ENCODE data around the gene MYBPC1.
A peak's percentile ranks its signal among the peaks of the same experiment; 100 is the strongest.

Gene MYBPC1

DNA sequence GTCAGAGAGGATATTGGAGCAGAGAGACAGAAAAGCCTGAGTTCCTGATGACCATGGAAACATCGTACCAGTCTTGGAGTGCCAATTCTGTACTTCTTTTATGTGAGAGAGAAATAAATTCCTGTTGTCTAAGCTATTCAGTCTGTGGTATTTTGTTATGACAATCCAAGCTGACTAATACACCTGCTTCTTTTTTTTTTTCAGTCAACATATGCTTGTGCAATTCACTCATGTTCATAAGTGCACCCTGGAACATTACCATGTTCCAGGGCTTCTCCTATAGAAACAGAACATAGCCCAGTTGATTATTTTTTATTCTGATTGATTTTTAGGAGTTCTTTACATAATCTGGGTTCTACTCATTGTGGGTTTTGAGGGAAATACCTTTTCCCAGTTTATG, 100.9 kb downstream of the MYBPC1 start:
- DNase-seq (ENCODE audit: low read depth in 2 of 2): no peak

- no peak for DNase-seq (ENCODE audit: low read depth in 2 of 2)
Measured at GRCh38 chr12:101696251-101697196, 101.8 kb downstream of the MYBPC1 start.

GRCh38 chr12:101697197-101697929, 102.6 kb downstream of the MYBPC1 start, which contains the start of gene CHPT1:
TSS of gene CHPT1 (plus strand) at chr12:101697640. CDS start at chr12:101697862, 222 bp downstream.
- peak; percentile 20 to 37 for DNase-seq (ENCODE audit: low read depth in 2 of 2)

GRCh38 chr12:101697930-101698799, 103.4 kb downstream of the MYBPC1 start:
- no peak for DNase-seq (ENCODE audit: low read depth in 2 of 2)

DNA sequence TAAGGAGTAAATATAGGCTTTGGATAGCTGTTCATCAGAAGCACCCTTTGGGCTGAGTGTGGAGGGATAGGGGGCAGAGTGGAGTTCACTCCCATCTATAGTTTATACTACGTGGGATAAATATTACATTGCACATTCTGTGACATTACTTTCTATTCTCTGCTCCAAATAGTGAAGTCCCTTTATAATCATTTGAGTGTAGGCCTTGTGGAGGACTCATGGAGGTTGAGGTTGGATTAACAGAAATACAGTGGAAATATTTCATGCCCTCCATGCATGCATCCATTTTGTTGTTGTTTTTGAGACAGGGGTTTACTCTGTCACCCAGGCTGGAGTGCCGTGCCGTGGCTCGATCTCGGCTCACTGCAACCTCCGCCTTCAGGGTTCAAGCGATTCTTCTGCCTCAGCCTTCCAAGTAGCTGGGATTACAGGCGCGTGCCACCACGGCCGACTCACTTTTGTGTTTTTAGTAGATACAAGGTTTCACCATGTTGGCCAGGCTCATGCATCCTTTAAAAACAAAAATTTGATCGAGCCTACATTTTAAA, 104.1 kb downstream of the MYBPC1 start:
- DNase-seq (ENCODE audit: low read depth in 2 of 2): no peak

GRCh38 chr12:101700299-101700820, 105.6 kb downstream of the MYBPC1 start:
- DNase-seq (ENCODE audit: low read depth in 2 of 2): no peak

DNA sequence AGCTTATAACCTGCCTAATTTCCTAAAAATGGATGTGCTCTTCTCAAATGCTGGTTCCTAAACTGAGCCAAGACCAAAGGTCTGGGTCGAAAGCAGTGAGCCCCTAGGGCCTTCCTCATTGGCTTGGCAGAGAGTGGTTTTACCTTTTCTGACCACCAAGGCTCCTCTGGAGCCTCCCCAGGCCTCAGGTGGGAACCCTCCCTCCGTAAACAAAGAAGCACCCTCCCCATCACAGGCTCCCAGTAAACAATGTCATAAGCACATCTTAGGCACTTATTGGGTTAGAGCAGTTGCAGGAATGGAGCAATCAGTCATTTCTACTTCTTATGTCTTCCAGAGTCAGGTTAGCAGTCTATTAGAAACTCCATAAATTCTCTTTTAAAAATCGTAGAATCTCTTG, 108.7 kb downstream of the MYBPC1 start:
- DNase-seq (ENCODE audit: low read depth in 2 of 2): no peak

- no peak for DNase-seq (ENCODE audit: low read depth in 2 of 2)
Measured at GRCh38 chr12:101706403-101706802, 111.6 kb downstream of the MYBPC1 start.

DNA sequence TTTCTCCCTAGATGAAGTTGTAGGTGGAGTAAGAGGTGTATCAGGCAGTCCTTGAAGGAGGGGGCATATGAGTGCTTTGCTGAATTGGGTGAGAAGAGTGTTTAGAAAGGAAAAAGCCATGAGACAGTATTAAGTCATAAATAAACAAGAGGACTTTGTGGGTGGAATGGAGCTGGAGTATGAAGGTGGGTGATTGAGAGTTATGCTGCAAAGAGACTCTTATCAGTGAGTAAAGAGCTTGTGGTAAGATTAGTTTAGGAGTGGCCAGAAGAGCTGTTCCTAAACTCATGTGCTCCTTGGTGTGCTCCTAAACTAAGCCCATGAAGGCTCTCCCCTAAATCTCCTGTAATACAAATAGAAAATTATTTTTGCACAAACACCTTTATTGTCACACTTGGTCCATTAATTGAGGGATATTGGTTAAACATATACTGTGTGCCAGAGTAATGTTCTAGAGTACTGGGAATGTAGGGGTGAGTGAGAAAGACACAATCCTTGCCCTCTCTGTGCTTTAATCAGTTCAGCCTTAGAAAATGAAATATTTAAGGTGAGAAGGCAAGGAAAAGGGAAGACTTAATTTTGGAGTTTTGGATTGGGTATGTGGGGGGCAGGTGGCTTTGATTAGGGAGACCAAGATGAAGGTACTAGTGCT, 112.5 kb downstream of the MYBPC1 start:
- no peak for DNase-seq (ENCODE audit: low read depth in 2 of 2)

- DNase-seq (ENCODE audit: low read depth in 2 of 2): no peak
Measured at GRCh38 chr12:101710288-101710687, 115.5 kb downstream of the MYBPC1 start.

DNA sequence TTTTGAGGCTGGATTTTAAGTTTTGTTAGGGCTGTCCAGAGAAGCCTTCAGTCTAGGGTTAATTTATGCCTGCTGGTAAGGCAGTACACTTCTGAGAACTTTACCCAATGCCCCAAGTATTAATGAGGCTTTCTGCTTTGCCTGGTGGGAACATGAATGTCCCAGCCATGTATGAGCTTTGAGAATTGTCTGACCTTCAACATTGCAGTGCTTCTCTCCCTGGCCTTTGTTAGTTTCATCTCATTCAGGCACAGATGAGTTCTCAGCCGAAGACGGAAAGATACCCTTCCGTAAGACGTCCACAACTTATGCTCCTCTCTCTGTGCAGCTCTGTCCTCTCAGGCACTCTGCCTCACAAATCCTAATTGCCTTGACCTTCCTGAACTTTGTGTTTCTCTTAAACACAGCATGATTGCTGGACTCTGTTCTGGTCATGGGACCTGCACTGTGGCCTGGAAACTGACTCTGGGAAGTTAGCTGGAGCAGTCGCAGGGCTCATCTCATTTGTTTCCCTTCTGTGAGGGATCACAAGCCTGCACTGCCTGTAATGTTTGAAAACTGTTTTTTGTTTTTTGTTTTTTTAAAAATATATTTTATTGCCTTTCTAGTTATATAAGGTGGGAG, 118.4 kb downstream of the MYBPC1 start:
- DNase-seq (ENCODE audit: low read depth in 2 of 2): no peak

- no peak for DNase-seq (ENCODE audit: low read depth in 2 of 2)
Measured at GRCh38 chr12:101713930-101714329, 119.2 kb downstream of the MYBPC1 start.

- DNase-seq (ENCODE audit: low read depth in 2 of 2): no peak
Measured at GRCh38 chr12:101714877-101715444, 120.2 kb downstream of the MYBPC1 start.

DNA sequence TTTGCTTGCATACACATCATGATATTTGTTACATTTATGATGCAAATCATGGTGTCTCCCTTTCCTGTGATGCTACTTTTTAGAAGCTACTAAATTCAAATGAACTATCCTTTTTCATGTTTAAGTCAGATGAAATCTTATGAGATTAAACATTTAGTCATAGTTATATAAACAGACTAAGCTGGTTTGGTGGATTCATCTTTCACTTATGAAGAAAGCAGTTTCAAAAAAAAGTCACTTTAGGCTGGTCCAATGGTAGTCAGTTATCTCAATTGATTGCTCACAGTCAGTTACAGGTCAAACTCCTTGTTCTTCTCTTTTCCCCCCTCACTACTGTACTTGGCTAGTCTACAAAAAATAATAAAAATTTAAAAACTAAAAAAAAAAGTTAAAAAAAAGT, 124.8 kb downstream of the MYBPC1 start:
- DNase-seq (ENCODE audit: low read depth in 2 of 2): no peak

DNA sequence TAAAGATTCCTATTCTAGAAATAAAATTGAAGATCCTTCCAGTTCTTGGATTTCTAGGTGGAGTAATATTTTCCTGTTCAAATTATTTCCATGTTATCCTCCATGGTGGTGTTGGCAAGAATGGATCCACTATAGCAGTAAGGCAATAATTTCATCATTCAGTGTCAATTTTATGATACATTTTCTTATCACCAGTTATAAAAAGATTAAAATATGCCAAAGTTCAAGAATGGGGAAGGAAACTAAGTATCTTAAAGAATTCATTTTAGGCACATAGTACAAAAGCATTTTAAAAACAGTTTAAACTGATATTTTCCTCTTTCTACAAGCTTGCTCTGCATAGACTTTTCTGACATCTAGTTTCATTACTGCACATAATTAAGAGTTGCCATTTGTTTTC, 125.3 kb downstream of the MYBPC1 start:
- no peak for DNase-seq (ENCODE audit: low read depth in 2 of 2)

DNA sequence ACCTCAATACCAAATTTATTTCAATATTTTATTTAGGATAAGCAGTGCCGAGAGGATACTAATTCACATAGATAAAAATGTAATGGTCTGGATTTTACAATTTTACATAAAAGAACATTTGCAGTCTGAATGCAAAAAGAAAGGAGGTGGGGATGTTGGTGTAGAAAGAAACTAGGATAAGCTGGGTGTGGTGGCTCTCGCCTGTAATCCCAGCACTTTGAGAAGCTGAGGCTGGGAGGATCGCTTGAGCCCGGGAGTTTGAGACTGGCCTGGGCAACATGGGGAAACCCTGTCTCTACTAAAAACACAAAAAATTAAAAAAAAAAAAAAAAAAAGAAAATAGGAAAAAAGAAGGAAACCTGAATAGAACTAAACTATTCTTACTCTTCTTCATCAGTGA, 127.6 kb downstream of the MYBPC1 start:
- no peak for DNase-seq (ENCODE audit: low read depth in 2 of 2)

DNA sequence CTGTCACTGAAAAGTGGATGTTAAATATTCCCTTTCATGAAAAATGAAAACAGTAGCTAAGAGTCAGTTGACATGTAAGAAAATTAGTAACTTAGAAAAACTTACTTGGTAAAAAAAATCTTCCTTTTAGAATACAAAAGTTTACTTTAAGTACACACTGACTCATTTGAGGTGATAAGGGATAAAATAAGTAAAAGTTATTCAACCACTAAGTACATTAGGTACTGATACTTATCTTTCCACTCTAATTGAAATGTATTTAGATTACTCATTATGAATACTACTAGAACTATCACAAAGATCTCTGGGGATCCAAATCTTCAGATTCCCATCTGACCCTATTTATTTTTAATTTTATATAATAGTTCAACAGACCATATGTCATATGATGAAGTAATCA, 132.3 kb downstream of the MYBPC1 start:
- DNase-seq (ENCODE audit: low read depth in 2 of 2): no peak

DNA sequence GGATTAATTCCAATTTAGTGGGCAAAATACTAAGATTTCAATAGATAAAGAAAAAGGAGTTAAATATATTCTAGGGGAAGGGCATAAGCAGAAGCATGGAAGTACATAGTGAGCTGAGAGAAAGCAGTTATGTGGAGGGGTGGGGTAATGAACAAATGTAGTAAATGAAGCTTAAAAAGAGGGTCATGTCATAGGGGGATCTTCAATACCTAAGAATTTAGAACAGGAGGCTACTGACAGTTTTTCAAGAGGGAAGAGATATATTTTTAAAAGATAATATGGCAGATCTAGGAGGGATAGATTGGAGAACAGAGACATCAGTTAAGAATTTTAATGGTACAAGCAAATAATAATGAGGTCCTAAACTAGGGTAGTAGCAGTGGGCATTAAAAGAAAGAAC, 135.1 kb downstream of the MYBPC1 start:
- no peak for DNase-seq (ENCODE audit: low read depth in 2 of 2)

DNA sequence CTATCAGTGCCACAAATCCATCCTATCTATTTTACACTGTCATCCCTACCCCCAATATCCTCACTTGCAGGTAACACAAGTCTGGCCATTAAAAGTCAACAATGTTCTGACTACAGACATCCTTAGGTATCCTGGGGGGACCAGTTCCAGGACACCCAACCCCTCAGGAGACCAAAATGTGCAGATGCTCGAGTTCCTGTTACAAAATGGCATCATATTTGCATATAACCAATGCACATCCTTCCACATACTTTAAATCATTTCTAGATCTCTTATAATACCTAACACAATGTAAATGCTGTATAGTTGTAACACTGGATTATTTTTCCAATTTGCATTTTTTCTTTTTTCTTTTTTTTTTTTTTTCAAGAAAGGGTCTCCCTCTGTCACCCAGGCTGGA, 137.5 kb downstream of the MYBPC1 start:
- no peak for DNase-seq (ENCODE audit: low read depth in 2 of 2)

GRCh38 chr12:101733166-101733565, 138.4 kb downstream of the MYBPC1 start:
- no peak for DNase-seq (ENCODE audit: low read depth in 2 of 2)
